ENCODE measurements around the gene CYP4V2. TPM values are rescaled to one million over a fixed set of nuclear protein-coding genes. Genes with fewer than 3 reads are reported as not detected.

The CYP4V2 gene
- total RNA-seq, 4 donors from 2014 or later = 27.5 to 43.1 (median 35.5) TPM

GRCh38 chr4:186228514-186228894 is 37.1 kb downstream of the CYP4V2 start:
- DNase-seq (ENCODE audit: extremely low spot score) = no peak
- Histone ChIP-seq H3K36me3 (peaks cover 0 to 5% (median 0%) of the 10 kb centered on the region in 4 donors), H3K27me3 (no peaks in the 10 kb centered on the region), H3K9me3 (peaks cover 0 to 6% (median 0%) of the 10 kb centered on the region in 4 donors), H3K4me1 (no peaks in the 10 kb centered on the region), H3K27ac (replicated peaks in 1 of 4) (no peak overlapping the region), H3K4me3 (peak overlapping the region in 3 of 4 donors; percentile 13 to 19 (median 13))
- no peak for TF ChIP-seq POLR2AphosphoS5 (IDR thresholded peaks at IDR 0.05)
- TF ChIP-seq, protein P1, sequence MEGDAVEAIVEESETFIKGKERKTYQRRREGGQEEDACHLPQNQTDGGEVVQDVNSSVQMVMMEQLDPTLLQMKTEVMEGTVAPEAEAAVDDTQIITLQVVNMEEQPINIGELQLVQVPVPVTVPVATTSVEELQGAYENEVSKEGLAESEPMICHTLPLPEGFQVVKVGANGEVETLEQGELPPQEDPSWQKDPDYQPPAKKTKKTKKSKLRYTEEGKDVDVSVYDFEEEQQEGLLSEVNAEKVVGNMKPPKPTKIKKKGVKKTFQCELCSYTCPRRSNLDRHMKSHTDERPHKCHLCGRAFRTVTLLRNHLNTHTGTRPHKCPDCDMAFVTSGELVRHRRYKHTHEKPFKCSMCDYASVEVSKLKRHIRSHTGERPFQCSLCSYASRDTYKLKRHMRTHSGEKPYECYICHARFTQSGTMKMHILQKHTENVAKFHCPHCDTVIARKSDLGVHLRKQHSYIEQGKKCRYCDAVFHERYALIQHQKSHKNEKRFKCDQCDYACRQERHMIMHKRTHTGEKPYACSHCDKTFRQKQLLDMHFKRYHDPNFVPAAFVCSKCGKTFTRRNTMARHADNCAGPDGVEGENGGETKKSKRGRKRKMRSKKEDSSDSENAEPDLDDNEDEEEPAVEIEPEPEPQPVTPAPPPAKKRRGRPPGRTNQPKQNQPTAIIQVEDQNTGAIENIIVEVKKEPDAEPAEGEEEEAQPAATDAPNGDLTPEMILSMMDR (IDR thresholded peaks at IDR 0.05) = peak in 1 of 3 experiments; percentile 3
- no peak for TF ChIP-seq EP300 (IDR thresholded peaks at IDR 0.05)
- WGBS = 63% methylated on average over 2 of the region's 2 CpGs
- intact Hi-C loops (cut with DNase I) = no loop called here

DNA sequence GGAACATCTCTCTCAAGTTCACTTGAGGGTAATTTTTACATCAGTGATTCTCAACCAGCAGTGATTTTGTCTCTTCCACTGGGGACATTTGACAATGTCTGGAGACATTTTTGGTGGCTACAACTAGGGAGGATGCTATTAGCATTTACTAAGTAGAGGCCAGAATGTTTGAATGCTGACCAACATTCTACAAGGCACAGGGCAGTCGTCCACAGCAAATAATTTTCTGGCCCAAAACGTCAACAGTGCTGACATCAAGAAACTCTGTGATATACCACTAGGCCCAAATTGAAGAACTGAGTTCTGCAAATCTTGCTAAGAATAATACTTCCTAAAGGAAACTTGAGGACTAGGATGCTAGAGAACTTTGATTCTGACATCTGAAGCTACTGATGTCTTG is 43.0 kb downstream of the CYP4V2 start:
- peaks cover 0 to 16% (median 2%) of the 10 kb centered on the region in 4 donors for H3K36me3 ChIP-seq
- intact Hi-C loops (cut with DNase I) = no loop called here
- TF ChIP-seq POLR2AphosphoS5 (IDR thresholded peaks at IDR 0.05) = no peak
- TF ChIP-seq, protein P1 (IDR thresholded peaks at IDR 0.05) = no peak
- TF ChIP-seq EP300 (IDR thresholded peaks at IDR 0.05) = no peak
- TF ChIP-seq POLR2A (IDR thresholded peaks at IDR 0.05; ENCODE audit: low read depth) = no peak
- no peaks in the 10 kb centered on the region for H3K4me1 ChIP-seq
- H3K27me3 ChIP-seq = no peaks in the 10 kb centered on the region
- no peaks in the 10 kb centered on the region for H3K9me3 ChIP-seq
- no peak overlapping the region for H3K27ac ChIP-seq (replicated peaks in 1 of 4)
- no peak for DNase-seq (ENCODE audit: extremely low spot score)
- WGBS = 77% methylated on average over 2 of the region's 2 CpGs
- no peak overlapping the region for H3K4me3 ChIP-seq

DNA sequence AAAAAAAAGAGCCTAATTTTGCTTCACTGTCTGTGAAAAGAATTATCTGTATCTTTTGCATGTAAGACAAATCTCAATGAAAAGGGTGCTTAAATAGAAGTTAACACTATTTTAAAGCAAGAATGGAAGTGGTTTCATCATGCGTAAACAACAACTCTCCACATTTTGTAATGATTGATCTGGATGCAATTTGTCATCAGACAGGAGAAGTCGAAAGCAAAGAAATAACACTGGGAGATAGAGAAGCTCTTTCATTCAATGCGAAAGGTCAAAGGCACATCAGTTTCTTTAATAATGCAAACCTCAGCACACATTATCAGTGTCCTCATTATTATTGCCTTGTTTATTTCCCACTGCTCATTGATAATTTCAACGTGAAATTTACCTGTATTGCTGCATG is 44.8 kb downstream of the CYP4V2 start:
- Histone ChIP-seq H3K9me3 (no peaks in the 10 kb centered on the region), H3K27ac (replicated peaks in 1 of 4) (no peak overlapping the region), H3K27me3 (no peaks in the 10 kb centered on the region), H3K4me3 (no peak overlapping the region), H3K36me3 (peaks cover 0 to 25% (median 6%) of the 10 kb centered on the region in 4 donors), H3K4me1 (no peaks in the 10 kb centered on the region)
- DNase-seq (ENCODE audit: extremely low spot score) = no peak
- intact Hi-C loops (cut with DNase I) = no loop called here
- no peak for TF ChIP-seq POLR2AphosphoS5 (IDR thresholded peaks at IDR 0.05)
- no peak for TF ChIP-seq EP300 (IDR thresholded peaks at IDR 0.05)
- no peak for TF ChIP-seq POLR2A (IDR thresholded peaks at IDR 0.05; ENCODE audit: low read depth)
- TF ChIP-seq, protein P1 (IDR thresholded peaks at IDR 0.05) = no peak
- 88% methylated on average over 4 of the region's 4 CpGs for WGBS

DNA sequence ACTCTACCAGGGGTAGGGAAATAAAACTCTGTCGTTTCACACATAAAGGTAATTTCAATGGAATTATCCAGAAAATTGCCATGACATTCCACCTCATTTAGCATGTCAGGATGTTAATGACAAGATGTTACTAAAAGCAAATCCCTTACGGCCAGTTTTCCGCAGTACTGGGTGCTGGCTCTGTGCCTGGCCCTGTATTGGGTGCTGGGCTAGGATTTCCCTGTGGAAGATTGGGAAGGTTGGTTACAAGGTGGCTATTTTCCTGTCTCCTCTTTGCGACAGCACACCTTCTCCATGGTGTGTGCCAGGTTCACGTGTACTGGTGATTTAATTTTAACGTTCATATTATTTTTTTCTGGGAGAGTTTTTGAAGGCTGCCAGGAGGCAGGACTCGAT is 49.1 kb downstream of the CYP4V2 start:
- TF ChIP-seq, protein P1 (IDR thresholded peaks at IDR 0.05) = no peak
- no peak for TF ChIP-seq EP300 (IDR thresholded peaks at IDR 0.05)
- no peak for TF ChIP-seq POLR2AphosphoS5 (IDR thresholded peaks at IDR 0.05)
- no peak for TF ChIP-seq POLR2A (IDR thresholded peaks at IDR 0.05; ENCODE audit: low read depth)
- peaks cover 0 to 23% (median 6%) of the 10 kb centered on the region in 4 donors for H3K36me3 ChIP-seq
- H3K27ac ChIP-seq (replicated peaks in 1 of 4) = no peak overlapping the region
- no peaks in the 10 kb centered on the region for H3K9me3 ChIP-seq
- H3K4me1 ChIP-seq = peaks cover 0 to 4% (median 0%) of the 10 kb centered on the region in 4 donors
- 85% methylated on average over 7 of the region's 7 CpGs for WGBS
- no peaks in the 10 kb centered on the region for H3K27me3 ChIP-seq
- intact Hi-C loops (cut with DNase I) = no loop called here
- H3K4me3 ChIP-seq = no peak overlapping the region
- no peak for DNase-seq (ENCODE audit: extremely low spot score)

DNA sequence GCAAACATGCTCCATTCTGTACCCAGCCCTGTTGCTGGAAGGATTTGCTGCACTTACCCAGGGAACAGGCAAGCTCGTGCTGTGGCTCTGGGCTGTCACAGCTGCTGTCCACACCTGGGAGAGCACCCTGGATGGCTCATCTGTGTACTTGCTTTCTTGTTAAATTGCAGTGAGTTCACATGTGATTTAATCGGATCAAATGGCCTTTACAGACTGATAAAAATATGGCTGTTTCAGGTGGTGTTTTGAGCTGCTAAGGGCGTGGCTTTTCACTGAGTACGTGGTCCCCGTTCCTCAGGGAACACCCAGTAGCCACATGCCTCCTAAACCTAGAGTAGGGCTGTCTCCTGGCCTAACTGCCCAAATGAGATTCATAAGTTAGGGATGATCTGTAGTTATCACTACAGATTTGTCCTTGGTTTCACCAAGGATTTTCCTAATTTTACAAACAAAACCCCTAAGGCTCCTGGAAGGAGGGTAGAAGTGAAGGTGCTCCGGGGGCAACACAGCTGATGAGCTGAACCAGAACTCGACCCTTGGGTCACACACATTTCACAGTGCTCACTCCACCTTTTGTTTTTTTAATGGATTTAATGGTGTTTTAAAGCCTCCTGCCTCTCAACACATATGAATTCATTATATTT is 49.6 kb downstream of the CYP4V2 start:
- Histone ChIP-seq H3K9me3 (no peaks in the 10 kb centered on the region), H3K4me1 (peaks cover 0 to 4% (median 0%) of the 10 kb centered on the region in 4 donors), H3K27me3 (no peaks in the 10 kb centered on the region), H3K36me3 (peaks cover 0 to 23% (median 6%) of the 10 kb centered on the region in 4 donors), H3K27ac (replicated peaks in 1 of 4) (no peak overlapping the region), H3K4me3 (no peak overlapping the region)
- WGBS = 71% methylated on average over 7 of the region's 7 CpGs
- TF ChIP-seq POLR2A (IDR thresholded peaks at IDR 0.05; ENCODE audit: low read depth) = no peak
- TF ChIP-seq, protein P1 (IDR thresholded peaks at IDR 0.05) = no peak
- TF ChIP-seq POLR2AphosphoS5 (IDR thresholded peaks at IDR 0.05) = no peak
- no peak for TF ChIP-seq EP300 (IDR thresholded peaks at IDR 0.05)
- DNase-seq (ENCODE audit: extremely low spot score) = no peak
- intact Hi-C loops (cut with DNase I) = no loop called here
